HepG2 (cell line): ENCODE data around the gene SIK3. TPM values are rescaled to one million over a fixed set of nuclear protein-coding genes. Genes with fewer than 3 reads are reported as not detected.

ENCODE experiments used
- ARNT2 ChIP-seq: sonication (generic); formaldehyde crosslinking; IDR thresholded peaks from 2 replicates; pipeline ENCODE4 v1.8.0; 2022; ENCODE audit warnings: mild to moderate bottlenecking, low read depth, missing genetic modification reagents, moderate library complexity
- CEBPB ChIP-seq: IDR thresholded peaks from 2 replicates; pipeline ENCODE4 v1.6.1; 2011; ENCODE audit warnings: low read depth, low read length, improper control_type of control experiment, borderline replicate concordance
- ETV5 ChIP-seq: IDR thresholded peaks from 2 replicates; pipeline ENCODE4 v1.6.1; 2018; ENCODE audit warnings: missing biosample characterization, missing genetic modification reagents, inconsistent platforms, borderline replicate concordance
- FOXA3 ChIP-seq: IDR thresholded peaks from 2 replicates; pipeline ENCODE4 v1.6.1; 2016; ENCODE audit warnings: missing genetic modification reagents, missing compliant biosample characterization
- FOXC1 ChIP-seq: sonication (generic); formaldehyde crosslinking; IDR thresholded peaks from 2 replicates; pipeline ENCODE4 v1.8.0; 2022; ENCODE audit warnings: mild to moderate bottlenecking, missing genetic modification reagents, borderline replicate concordance
- GZF1 ChIP-seq: sonication (generic); formaldehyde crosslinking; IDR thresholded peaks from 2 replicates; pipeline ENCODE4 v1.5.1; 2020; ENCODE audit warnings: mild to moderate bottlenecking, missing genetic modification reagents
- IRX3 ChIP-seq: sonication (generic); formaldehyde crosslinking; IDR thresholded peaks from 2 replicates; pipeline ENCODE4 v1.8.1; 2023; ENCODE audit warnings: mild to moderate bottlenecking, low read depth, missing genetic modification reagents, borderline replicate concordance
- KAT7 ChIP-seq: IDR thresholded peaks from 2 replicates; pipeline ENCODE4 v1.6.1; 2018; ENCODE audit warnings: borderline replicate concordance, missing compliant biosample characterization
- NAIF1 ChIP-seq: sonication (generic); formaldehyde crosslinking; IDR thresholded peaks from 2 replicates; pipeline ENCODE4 v1.5.0; 2020; ENCODE audit warnings: mild to moderate bottlenecking, missing genetic modification reagents, borderline replicate concordance
- PPARG ChIP-seq: conservative IDR thresholded peaks from 2 replicates; pipeline ENCODE4 v1.6.1; 2016; ENCODE audit warnings: missing biosample characterization, missing genetic modification reagents
- SALL2 ChIP-seq: sonication (generic); formaldehyde crosslinking; IDR thresholded peaks from 2 replicates; pipeline ENCODE4 v1.8.1; 2023; ENCODE audit warnings: mild to moderate bottlenecking, missing genetic modification reagents, inconsistent platforms
- SKI ChIP-seq: fragments of 450-650 bp; IDR thresholded peaks from one replicate; pipeline ENCODE4 v1.6.1; 2018; ENCODE audit warnings: mild to moderate bottlenecking; ENCODE audit not compliant: partially characterized antibody
- TBP ChIP-seq: sonication (generic); formaldehyde crosslinking; IDR thresholded peaks from 2 replicates; pipeline ENCODE4 v1.5.0; 2020; ENCODE audit warnings: missing genetic modification reagents
- ZBTB42 ChIP-seq: sonication (generic); formaldehyde crosslinking; IDR thresholded peaks from 2 replicates; pipeline ENCODE4 v1.5.0; 2020; ENCODE audit warnings: mild to moderate bottlenecking, missing genetic modification reagents
- ZKSCAN8 ChIP-seq: IDR thresholded peaks from 2 replicates; pipeline ENCODE4 v1.6.1; 2016; ENCODE audit warnings: borderline replicate concordance, missing genetic modification reagents, missing compliant biosample characterization
- polyA plus RNA-seq, 8 experiments: library from polyadenylated mRNA; depleted of rRNA in 3 of 8; stranded (reverse) in 7 of 8; unstranded in 1 of 8; fragments of >200 nt; fragmentation: Illumina TruSeq in 4 of 8; extraction: Trizol in 4 of 8; gene quantifications; 2 replicates each; pipeline versions ENCODE4 v1.2.1 to v1.2.3, GENCODE V29; 2011 to 2016; ENCODE audit warnings: low read depth in 4 of 8, missing spikeins in 1 of 8, mixed read lengths in 1 of 8; ENCODE audit not compliant: insufficient read depth in 1 of 8
- total RNA-seq, 5 experiments: library from RNA; depleted of rRNA; stranded (reverse); fragments of >200 nt; fragmentation: Illumina TruSeq; extraction: Trizol; gene quantifications; 2 replicates each; pipeline ENCODE4 v1.2.3, GENCODE V29; 2016; ENCODE audit warnings: low read depth in 1 of 5
- TF ChIP-seq, protein P1 (sequence below): sonication (generic); formaldehyde crosslinking; conservative IDR thresholded peaks from 2 replicates; pipeline ENCODE4 v1.4.0; 2020; ENCODE audit warnings: mild to moderate bottlenecking, missing genetic modification reagents, moderate library complexity
- TF ChIP-seq, protein P2 (sequence below): IDR thresholded peaks from 2 replicates; pipeline ENCODE4 v1.6.1; 2016; ENCODE audit warnings: low read depth, missing genetic modification reagents, missing compliant biosample characterization
- TF ChIP-seq, protein P3 (sequence below): sonication (generic); formaldehyde crosslinking; IDR thresholded peaks from 2 replicates; pipeline ENCODE4 v1.5.1; 2020; ENCODE audit warnings: mild to moderate bottlenecking, missing genetic modification reagents, borderline replicate concordance

The SIK3 gene
- total and polyA plus RNA-seq, 2 of the 13 experiments (the other 11 are each of a cell fraction or from before 2014, with no cell fraction given), result 5.7 to 9.8 TPM

DNA sequence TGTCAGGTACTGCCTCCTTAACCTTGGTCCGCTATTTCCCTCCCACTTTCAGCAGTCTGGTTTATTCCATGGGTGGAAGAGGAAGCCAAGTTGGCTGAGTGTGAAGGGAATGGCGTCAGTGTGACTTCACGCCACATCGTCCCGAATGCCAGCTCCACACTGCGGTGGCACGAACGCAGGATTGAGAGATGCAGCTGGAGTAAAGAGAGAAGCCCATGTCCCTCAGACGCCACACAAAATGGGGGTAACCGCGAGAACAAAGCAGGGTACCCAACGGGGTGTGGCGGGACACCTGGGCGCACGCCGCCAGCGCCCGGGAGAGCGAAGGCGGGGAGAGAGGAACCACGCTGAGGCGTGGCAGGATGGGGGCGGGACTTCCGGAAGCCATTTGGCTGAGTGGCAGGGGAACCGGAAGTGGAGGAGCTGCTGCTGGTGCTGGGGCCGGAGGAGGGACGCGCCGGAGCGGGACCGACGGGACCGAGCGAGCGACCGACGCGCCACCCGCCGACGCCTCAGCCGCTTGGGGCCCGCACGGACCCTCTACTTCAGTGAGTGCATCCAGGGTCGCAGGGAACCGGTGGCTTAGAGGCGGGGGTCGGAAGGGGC is 45.7 kb upstream of the SIK3 start, which contains the start of gene PAFAH1B2 (continued):
- TF ChIP-seq, protein P1, sequence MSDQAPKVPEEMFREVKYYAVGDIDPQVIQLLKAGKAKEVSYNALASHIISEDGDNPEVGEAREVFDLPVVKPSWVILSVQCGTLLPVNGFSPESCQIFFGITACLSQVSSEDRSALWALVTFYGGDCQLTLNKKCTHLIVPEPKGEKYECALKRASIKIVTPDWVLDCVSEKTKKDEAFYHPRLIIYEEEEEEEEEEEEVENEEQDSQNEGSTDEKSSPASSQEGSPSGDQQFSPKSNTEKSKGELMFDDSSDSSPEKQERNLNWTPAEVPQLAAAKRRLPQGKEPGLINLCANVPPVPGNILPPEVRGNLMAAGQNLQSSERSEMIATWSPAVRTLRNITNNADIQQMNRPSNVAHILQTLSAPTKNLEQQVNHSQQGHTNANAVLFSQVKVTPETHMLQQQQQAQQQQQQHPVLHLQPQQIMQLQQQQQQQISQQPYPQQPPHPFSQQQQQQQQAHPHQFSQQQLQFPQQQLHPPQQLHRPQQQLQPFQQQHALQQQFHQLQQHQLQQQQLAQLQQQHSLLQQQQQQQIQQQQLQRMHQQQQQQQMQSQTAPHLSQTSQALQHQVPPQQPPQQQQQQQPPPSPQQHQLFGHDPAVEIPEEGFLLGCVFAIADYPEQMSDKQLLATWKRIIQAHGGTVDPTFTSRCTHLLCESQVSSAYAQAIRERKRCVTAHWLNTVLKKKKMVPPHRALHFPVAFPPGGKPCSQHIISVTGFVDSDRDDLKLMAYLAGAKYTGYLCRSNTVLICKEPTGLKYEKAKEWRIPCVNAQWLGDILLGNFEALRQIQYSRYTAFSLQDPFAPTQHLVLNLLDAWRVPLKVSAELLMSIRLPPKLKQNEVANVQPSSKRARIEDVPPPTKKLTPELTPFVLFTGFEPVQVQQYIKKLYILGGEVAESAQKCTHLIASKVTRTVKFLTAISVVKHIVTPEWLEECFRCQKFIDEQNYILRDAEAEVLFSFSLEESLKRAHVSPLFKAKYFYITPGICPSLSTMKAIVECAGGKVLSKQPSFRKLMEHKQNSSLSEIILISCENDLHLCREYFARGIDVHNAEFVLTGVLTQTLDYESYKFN, result peak; percentile 43; the same call in 1 of the 2 replicates
- TF ChIP-seq FOXC1 (CRISPR knock-in tag) (peak; percentile 86; the same call in 1 of the 2 replicates), KAT7 (peak; percentile 48; the same call in 1 of the 2 replicates), ZBTB42 (CRISPR knock-in tag) (0 out of 2 replicates have a peak, but pooled peaks have one; percentile 45), ARNT2 (CRISPR knock-in tag) (peak; percentile 33; the same call in 1 of the 2 replicates), ETV5 (CRISPR knock-in tag) (peak; percentile 80), SALL2 (CRISPR knock-in tag) (0 out of 2 replicates have a peak, but pooled peaks have one; percentile 43), ZKSCAN8 (CRISPR knock-in tag) (peak; percentile 63; the same call in 1 of the 2 replicates), CEBPB (no peak), IRX3 (CRISPR knock-in tag) (no peak), FOXA3 (CRISPR knock-in tag) (peak; percentile 54), PPARG (CRISPR knock-in tag) (peak; percentile 36; the same call in 1 of the 2 replicates), NAIF1 (CRISPR knock-in tag) (peak; percentile 32; the same call in 1 of the 2 replicates), SKI (peak; percentile 40), GZF1 (peak; percentile 29; the same call in 1 of the 2 replicates), TBP (CRISPR knock-in tag) (no peak)
- TF ChIP-seq, protein P2, sequence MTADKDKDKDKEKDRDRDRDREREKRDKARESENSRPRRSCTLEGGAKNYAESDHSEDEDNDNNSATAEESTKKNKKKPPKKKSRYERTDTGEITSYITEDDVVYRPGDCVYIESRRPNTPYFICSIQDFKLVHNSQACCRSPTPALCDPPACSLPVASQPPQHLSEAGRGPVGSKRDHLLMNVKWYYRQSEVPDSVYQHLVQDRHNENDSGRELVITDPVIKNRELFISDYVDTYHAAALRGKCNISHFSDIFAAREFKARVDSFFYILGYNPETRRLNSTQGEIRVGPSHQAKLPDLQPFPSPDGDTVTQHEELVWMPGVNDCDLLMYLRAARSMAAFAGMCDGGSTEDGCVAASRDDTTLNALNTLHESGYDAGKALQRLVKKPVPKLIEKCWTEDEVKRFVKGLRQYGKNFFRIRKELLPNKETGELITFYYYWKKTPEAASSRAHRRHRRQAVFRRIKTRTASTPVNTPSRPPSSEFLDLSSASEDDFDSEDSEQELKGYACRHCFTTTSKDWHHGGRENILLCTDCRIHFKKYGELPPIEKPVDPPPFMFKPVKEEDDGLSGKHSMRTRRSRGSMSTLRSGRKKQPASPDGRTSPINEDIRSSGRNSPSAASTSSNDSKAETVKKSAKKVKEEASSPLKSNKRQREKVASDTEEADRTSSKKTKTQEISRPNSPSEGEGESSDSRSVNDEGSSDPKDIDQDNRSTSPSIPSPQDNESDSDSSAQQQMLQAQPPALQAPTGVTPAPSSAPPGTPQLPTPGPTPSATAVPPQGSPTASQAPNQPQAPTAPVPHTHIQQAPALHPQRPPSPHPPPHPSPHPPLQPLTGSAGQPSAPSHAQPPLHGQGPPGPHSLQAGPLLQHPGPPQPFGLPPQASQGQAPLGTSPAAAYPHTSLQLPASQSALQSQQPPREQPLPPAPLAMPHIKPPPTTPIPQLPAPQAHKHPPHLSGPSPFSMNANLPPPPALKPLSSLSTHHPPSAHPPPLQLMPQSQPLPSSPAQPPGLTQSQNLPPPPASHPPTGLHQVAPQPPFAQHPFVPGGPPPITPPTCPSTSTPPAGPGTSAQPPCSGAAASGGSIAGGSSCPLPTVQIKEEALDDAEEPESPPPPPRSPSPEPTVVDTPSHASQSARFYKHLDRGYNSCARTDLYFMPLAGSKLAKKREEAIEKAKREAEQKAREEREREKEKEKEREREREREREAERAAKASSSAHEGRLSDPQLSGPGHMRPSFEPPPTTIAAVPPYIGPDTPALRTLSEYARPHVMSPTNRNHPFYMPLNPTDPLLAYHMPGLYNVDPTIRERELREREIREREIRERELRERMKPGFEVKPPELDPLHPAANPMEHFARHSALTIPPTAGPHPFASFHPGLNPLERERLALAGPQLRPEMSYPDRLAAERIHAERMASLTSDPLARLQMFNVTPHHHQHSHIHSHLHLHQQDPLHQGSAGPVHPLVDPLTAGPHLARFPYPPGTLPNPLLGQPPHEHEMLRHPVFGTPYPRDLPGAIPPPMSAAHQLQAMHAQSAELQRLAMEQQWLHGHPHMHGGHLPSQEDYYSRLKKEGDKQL (CRISPR knock-in tag), result peak; percentile 12; the same call in 1 of the 2 replicates
- TF ChIP-seq, protein P3, sequence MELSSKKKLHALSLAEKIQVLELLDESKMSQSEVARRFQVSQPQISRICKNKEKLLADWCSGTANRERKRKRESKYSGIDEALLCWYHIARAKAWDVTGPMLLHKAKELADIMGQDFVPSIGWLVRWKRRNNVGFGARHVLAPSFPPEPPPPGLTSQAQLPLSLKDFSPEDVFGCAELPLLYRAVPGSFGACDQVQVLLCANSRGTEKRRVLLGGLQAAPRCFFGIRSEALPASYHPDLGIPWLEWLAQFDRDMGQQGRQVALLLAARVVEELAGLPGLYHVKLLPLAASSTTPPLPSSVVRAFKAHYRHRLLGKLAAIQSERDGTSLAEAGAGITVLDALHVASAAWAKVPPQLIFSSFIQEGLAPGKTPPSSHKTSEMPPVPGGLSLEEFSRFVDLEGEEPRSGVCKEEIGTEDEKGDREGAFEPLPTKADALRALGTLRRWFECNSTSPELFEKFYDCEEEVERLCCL (CRISPR knock-in tag), result peak; percentile 82; the same call in 1 of the 2 replicates
